DND-41 (cell line): ENCODE measurements around the gene PPP4R1.

Source experiments
- ATAC-seq: fragments of 200-7000 bp; cut with Tn5 transposase; 3 replicates; pipeline ENCODE4 v1.9.1; 2021; ENCODE audit warnings: low read depth; ENCODE audit not compliant: insufficient read depth
- DNase-seq: peaks from one replicate; pipeline ENCODE4 v3.0.0-alpha.2; 2020
- H2AFZ ChIP-seq: 2 replicates; pipeline ENCODE4 v1.6.0; 2012; ENCODE audit warnings: low read depth, low read length
- H3K27ac ChIP-seq: 2 replicates; pipeline ENCODE4 v1.5.1; 2012; ENCODE audit warnings: low read length, inconsistent platforms
- H3K27me3 ChIP-seq: fragments of 200-600 bp; sonication (generic); 2 replicates; pipeline ENCODE4 v1.6.0; 2012; ENCODE audit warnings: low read length, mild to moderate bottlenecking, inconsistent platforms; ENCODE audit not compliant: insufficient read depth, poor library complexity
- H3K36me3 ChIP-seq: 2 replicates; pipeline ENCODE4 v1.5.1; 2012; ENCODE audit warnings: low read length, inconsistent platforms; ENCODE audit not compliant: insufficient read depth
- H3K4me1 ChIP-seq: 2 replicates; pipeline ENCODE4 v1.5.1; 2012; ENCODE audit warnings: mild to moderate bottlenecking, low read length; ENCODE audit not compliant: insufficient read depth
- H3K4me2 ChIP-seq: 2 replicates; pipeline ENCODE4 v1.6.0; 2012; ENCODE audit warnings: mild to moderate bottlenecking, moderate library complexity, low read length, inconsistent platforms; ENCODE audit not compliant: insufficient read depth
- H3K4me3 ChIP-seq, 2 experiments: fragments of 200-600 bp in 1 of 2; shearing (Covaris generic) in 1 of 2; 2 replicates each; pipeline ENCODE4 v1.5.1; 2012 to 2016; ENCODE audit warnings: inconsistent platforms in 2 of 2, low read length in 2 of 2, mild to moderate bottlenecking in 2 of 2, low read depth in 1 of 2, moderate library complexity in 1 of 2
- H3K79me2 ChIP-seq: 2 replicates; pipeline ENCODE4 v1.6.0; 2012; ENCODE audit warnings: low read length, inconsistent platforms; ENCODE audit not compliant: insufficient read depth
- H3K9ac ChIP-seq: 2 replicates; pipeline ENCODE4 v1.6.0; 2012; ENCODE audit warnings: low read depth, mild to moderate bottlenecking, inconsistent platforms, low read length, moderate library complexity
- H3K9me3 ChIP-seq: 2 replicates; pipeline ENCODE4 v1.5.1; 2012; ENCODE audit warnings: low read length, moderate library complexity, mild to moderate bottlenecking, inconsistent platforms; ENCODE audit not compliant: insufficient read depth, severe bottlenecking
- H4K20me1 ChIP-seq: 2 replicates; pipeline ENCODE4 v1.6.0; 2012; ENCODE audit warnings: low read length; ENCODE audit not compliant: insufficient read depth
- EZH2 ChIP-seq: IDR thresholded peaks from 3 replicates; pipeline ENCODE4 v1.6.1; 2012; ENCODE audit warnings: borderline replicate concordance, low read depth, mild to moderate bottlenecking, moderate library complexity, low read length, inconsistent platforms; ENCODE audit not compliant: severe bottlenecking
- TF ChIP-seq, protein P1 (sequence below): IDR thresholded peaks from 2 replicates; pipeline ENCODE4 v1.5.1; 2012; ENCODE audit warnings: borderline replicate concordance, low read length, moderate library complexity, mild to moderate bottlenecking; ENCODE audit not compliant: poor library complexity, severe bottlenecking; ENCODE audit errors: extremely low read depth

Gene PPP4R1

DNA sequence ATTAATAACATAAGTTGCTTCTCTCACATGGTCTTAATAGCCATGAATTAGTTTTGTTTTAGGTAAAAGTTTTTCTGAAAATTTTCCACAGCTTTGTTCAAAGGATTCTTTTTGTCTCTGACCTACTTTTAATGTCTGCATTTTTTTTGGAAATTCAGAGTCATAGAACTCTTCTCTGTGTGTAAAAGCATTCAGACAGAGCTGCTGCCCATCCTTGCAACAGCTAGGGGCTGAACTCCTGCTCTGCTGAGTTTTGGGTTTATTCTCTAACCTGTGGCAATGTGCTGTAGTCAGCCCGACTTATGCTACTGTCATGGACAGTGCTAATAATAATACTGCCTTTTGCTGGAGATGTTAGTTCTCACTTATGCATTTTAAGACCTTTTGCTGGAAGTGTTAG, 95.0 kb downstream of the PPP4R1 start:
- peaks cover 11% of the 10 kb centered on the region; the same call in 1 of the 2 replicates for H4K20me1 ChIP-seq
- no peak for ATAC-seq
- no peaks in the 10 kb centered on the region for H3K9me3 ChIP-seq
- no peak overlapping the region for H3K27ac ChIP-seq
- no peak overlapping the region for H2AFZ ChIP-seq
- TF ChIP-seq, protein P1, sequence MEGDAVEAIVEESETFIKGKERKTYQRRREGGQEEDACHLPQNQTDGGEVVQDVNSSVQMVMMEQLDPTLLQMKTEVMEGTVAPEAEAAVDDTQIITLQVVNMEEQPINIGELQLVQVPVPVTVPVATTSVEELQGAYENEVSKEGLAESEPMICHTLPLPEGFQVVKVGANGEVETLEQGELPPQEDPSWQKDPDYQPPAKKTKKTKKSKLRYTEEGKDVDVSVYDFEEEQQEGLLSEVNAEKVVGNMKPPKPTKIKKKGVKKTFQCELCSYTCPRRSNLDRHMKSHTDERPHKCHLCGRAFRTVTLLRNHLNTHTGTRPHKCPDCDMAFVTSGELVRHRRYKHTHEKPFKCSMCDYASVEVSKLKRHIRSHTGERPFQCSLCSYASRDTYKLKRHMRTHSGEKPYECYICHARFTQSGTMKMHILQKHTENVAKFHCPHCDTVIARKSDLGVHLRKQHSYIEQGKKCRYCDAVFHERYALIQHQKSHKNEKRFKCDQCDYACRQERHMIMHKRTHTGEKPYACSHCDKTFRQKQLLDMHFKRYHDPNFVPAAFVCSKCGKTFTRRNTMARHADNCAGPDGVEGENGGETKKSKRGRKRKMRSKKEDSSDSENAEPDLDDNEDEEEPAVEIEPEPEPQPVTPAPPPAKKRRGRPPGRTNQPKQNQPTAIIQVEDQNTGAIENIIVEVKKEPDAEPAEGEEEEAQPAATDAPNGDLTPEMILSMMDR, result no peak
- no peak for TF ChIP-seq EZH2
- no peaks in the 10 kb centered on the region for H3K4me1 ChIP-seq
- H3K27me3 ChIP-seq, result no peaks in the 10 kb centered on the region
- H3K4me2 ChIP-seq, result no peak overlapping the region
- H3K36me3 ChIP-seq, result peaks cover 56% of the 10 kb centered on the region
- H3K4me3 ChIP-seq, result no peak overlapping the region
- H3K79me2 ChIP-seq, result peaks cover 29% of the 10 kb centered on the region
- no peak for DNase-seq
- no peak overlapping the region for H3K9ac ChIP-seq

DNA sequence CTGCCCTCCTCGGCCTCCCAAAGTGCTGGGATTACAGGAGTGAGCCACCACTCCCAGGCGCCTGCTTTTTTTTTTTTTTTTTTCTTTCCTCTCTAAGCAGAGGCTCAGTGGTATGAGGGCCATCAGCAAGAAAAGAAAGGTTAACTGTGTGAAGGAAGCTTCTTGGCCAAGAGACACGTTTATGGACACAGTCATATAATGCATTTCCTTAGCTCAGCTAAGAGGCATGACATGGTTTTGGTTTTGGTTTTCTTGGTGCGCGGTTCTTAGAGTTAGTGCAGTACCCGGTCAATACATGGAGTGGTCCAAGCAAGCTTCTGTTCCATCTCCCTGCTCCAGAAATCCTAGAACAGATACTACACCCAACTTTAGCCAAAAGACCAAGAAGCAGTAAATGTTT, 96.5 kb downstream of the PPP4R1 start:
- ATAC-seq, result no peak
- Histone ChIP-seq H3K9ac (no peak overlapping the region), H3K27ac (no peak overlapping the region), H4K20me1 (peaks cover 16% of the 10 kb centered on the region), H3K27me3 (no peaks in the 10 kb centered on the region), H2AFZ (no peak overlapping the region), H3K4me3 (no peak overlapping the region), H3K4me1 (no peaks in the 10 kb centered on the region), H3K79me2 (peaks cover 42% of the 10 kb centered on the region), H3K4me2 (no peak overlapping the region), H3K9me3 (no peaks in the 10 kb centered on the region), H3K36me3 (peaks cover 50% of the 10 kb centered on the region)
- no peak for DNase-seq
- TF ChIP-seq EZH2, result no peak
- TF ChIP-seq, protein P1, result no peak

DNA sequence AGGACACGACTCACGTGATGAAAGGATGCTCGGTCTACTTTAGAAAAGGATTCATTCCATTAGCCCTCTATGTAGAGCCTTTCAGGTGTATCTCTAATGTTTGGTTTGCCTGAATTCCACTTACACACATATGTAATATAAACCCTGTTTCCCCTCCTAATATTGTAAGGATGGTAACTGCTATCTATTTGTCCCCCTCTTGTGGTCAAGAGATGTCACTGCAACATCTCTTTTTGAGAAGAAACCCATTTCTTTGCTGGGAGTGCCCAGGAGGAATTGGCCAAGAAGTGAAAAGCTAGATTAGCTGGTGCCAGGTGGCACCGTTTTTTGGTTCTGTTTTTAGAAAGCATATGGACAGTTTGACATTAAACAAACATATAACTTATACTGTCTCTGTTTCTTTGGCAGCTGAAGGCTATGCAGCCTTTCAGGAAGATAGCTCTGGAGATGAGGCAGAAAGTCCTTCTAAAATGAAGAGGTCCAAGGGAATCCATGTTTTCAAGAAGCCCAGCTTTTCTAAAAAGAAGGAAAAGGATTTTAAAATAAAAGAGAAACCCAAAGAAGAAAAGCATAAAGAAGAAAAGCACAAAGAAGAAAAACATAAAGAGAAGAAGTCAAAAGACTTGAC, 97.8 kb downstream of the PPP4R1 start:
- Histone ChIP-seq H4K20me1 (peaks cover 18% of the 10 kb centered on the region), H3K4me2 (no peak overlapping the region), H3K4me3 (no peak overlapping the region), H3K36me3 (peaks cover 40% of the 10 kb centered on the region), H3K9me3 (no peaks in the 10 kb centered on the region), H3K4me1 (no peaks in the 10 kb centered on the region), H3K79me2 (peaks cover 55% of the 10 kb centered on the region), H3K9ac (no peak overlapping the region), H3K27me3 (no peaks in the 10 kb centered on the region), H3K27ac (no peak overlapping the region), H2AFZ (no peak overlapping the region)
- TF ChIP-seq, protein P1, result peak; percentile 97
- TF ChIP-seq EZH2, result no peak
- ATAC-seq (peak; percentile 78), DNase-seq (peak; percentile 14)
